Esophagus mucosa (tissue), 1 donor: ENCODE measurements around the gene CHRD. TPM values are rescaled to one million over a fixed set of nuclear protein-coding genes. Genes with fewer than 3 reads are reported as not detected.
A peak's percentile ranks its signal among the peaks of the same experiment; 100 is the strongest.

Source experiments
- ATAC-seq: fragments of 200-7000 bp; cut with Tn5 transposase; one replicate; pipeline ENCODE4 v1.9.1; 2020
- total RNA-seq: library from RNA; stranded (reverse); gene quantifications from one replicate; pipeline ENCODE4 v1.2.4, GENCODE V29; 2023
- donor health status: DM: yes; HTN: yes; CAD: no.

CHRD gene
- total RNA-seq, 1 donor from 2014 or later, result 0.84 TPM

- no peak for ATAC-seq
Observed at GRCh38 chr3:184383033-184383740, 3.3 kb downstream of the CHRD start.

- ATAC-seq, result no peak
Observed at GRCh38 chr3:184384342-184384741, 4.5 kb downstream of the CHRD start.

- ATAC-seq, result no peak
Observed at GRCh38 chr3:184384856-184385422, 5.1 kb downstream of the CHRD start.

GRCh38 chr3:184386047-184386806, 6.4 kb downstream of the CHRD start:
- no peak for ATAC-seq

GRCh38 chr3:184387174-184387714, 7.4 kb downstream of the CHRD start:
- no peak for ATAC-seq

GRCh38 chr3:184388164-184388935, 8.5 kb downstream of the CHRD start:
- ATAC-seq, result no peak

GRCh38 chr3:184388936-184389230, 9.0 kb downstream of the CHRD start:
- ATAC-seq, result no peak

- no peak for ATAC-seq
Observed at GRCh38 chr3:184389384-184389783, 9.5 kb downstream of the CHRD start.

- no peak for ATAC-seq
Observed at GRCh38 chr3:184389935-184390528, 10.2 kb downstream of the CHRD start.

- ATAC-seq, result no peak
Observed at GRCh38 chr3:184391266-184391665, 11.4 kb downstream of the CHRD start.

GRCh38 chr3:184395320-184395660, 15.4 kb downstream of the CHRD start:
- ATAC-seq, result no peak

- ATAC-seq, result no peak
Observed at GRCh38 chr3:184399410-184399809, 19.6 kb downstream of the CHRD start.

GRCh38 chr3:184405075-184406030, 25.5 kb downstream of the CHRD start:
- no peak for ATAC-seq

- no peak for ATAC-seq
Observed at GRCh38 chr3:184409331-184409926, 29.6 kb downstream of the CHRD start.

GRCh38 chr3:184409946-184410500, 30.2 kb downstream of the CHRD start:
- ATAC-seq, result no peak

GRCh38 chr3:184414418-184415202, 34.8 kb downstream of the CHRD start:
- no peak for ATAC-seq

- no peak for ATAC-seq
Observed at GRCh38 chr3:184415203-184415490, 35.3 kb downstream of the CHRD start.

GRCh38 chr3:184417619-184418327, 37.9 kb downstream of the CHRD start:
- ATAC-seq, result peak; percentile 93

GRCh38 chr3:184419171-184419570, 39.3 kb downstream of the CHRD start:
- no peak for ATAC-seq
